Measurements from ENCODE around the gene CDK11B. TPM values are rescaled to one million over a fixed set of nuclear protein-coding genes. Genes with fewer than 3 reads are reported as not detected.

The CDK11B gene
- total RNA-seq, 4 donors from 2014 or later, result 6.8 to 28.5 (median 11.8) TPM

- TF ChIP-seq POLR2A (IDR thresholded peaks at IDR 0.05) (no peak), CTCF (IDR thresholded peaks at IDR 0.05) (no peak)
- Histone ChIP-seq H3K36me3 (no peaks in the 10 kb centered on the region), H3K27ac (no peak overlapping the region), H3K4me3 (no peak overlapping the region), H3K9me3 (no peaks in the 10 kb centered on the region), H3K27me3 (peaks cover 0 to 5% of the 10 kb centered on the region in 2 donors), H3K4me1 (peaks cover 0 to under 1% of the 10 kb centered on the region in 2 donors)
- no peak for DNase-seq
- intact Hi-C loops (cut with DNase I; ENCODE audit: low total_unique reads), result no loop called here
Observed at GRCh38 chr1:1604374-1605033, 54.3 kb downstream of the CDK11B start.

- Histone ChIP-seq H3K4me3 (no peak overlapping the region), H3K4me1 (peaks cover 0 to 4% of the 10 kb centered on the region in 2 donors), H3K27me3 (peaks cover 0 to 5% of the 10 kb centered on the region in 2 donors), H3K9me3 (no peaks in the 10 kb centered on the region), H3K36me3 (no peaks in the 10 kb centered on the region), H3K27ac (no peak overlapping the region)
- TF ChIP-seq POLR2A (IDR thresholded peaks at IDR 0.05) (no peak), CTCF (IDR thresholded peaks at IDR 0.05) (no peak)
- intact Hi-C loops (cut with DNase I; ENCODE audit: low total_unique reads), result no loop called here
- DNase-seq, result no peak
Observed at GRCh38 chr1:1603671-1604373, 55.0 kb downstream of the CDK11B start.

GRCh38 chr1:1602968-1603506, 55.8 kb downstream of the CDK11B start:
- intact Hi-C loops (cut with DNase I; ENCODE audit: low total_unique reads), result no loop called here
- DNase-seq, result no peak
- Histone ChIP-seq H3K4me3 (no peak overlapping the region), H3K27ac (no peak overlapping the region), H3K4me1 (peaks cover 0 to 4% of the 10 kb centered on the region in 2 donors), H3K9me3 (no peaks in the 10 kb centered on the region), H3K36me3 (no peaks in the 10 kb centered on the region), H3K27me3 (peaks cover 0 to 5% of the 10 kb centered on the region in 2 donors)
- no peak for TF ChIP-seq CTCF (IDR thresholded peaks at IDR 0.05)
- no peak for TF ChIP-seq POLR2A (IDR thresholded peaks at IDR 0.05)

GRCh38 chr1:1602304-1602967, 56.4 kb downstream of the CDK11B start:
- Histone ChIP-seq H3K36me3 (no peaks in the 10 kb centered on the region), H3K27me3 (peaks cover 0 to 5% of the 10 kb centered on the region in 2 donors), H3K4me3 (no peak overlapping the region), H3K9me3 (no peaks in the 10 kb centered on the region), H3K27ac (no peak overlapping the region), H3K4me1 (peaks cover 0 to 4% of the 10 kb centered on the region in 2 donors)
- intact Hi-C loops (cut with DNase I; ENCODE audit: low total_unique reads), result no loop called here
- TF ChIP-seq CTCF (IDR thresholded peaks at IDR 0.05) (no peak), POLR2A (IDR thresholded peaks at IDR 0.05) (no peak)
- DNase-seq, result no peak
